ENCODE data around the gene PHKB.

DNA sequence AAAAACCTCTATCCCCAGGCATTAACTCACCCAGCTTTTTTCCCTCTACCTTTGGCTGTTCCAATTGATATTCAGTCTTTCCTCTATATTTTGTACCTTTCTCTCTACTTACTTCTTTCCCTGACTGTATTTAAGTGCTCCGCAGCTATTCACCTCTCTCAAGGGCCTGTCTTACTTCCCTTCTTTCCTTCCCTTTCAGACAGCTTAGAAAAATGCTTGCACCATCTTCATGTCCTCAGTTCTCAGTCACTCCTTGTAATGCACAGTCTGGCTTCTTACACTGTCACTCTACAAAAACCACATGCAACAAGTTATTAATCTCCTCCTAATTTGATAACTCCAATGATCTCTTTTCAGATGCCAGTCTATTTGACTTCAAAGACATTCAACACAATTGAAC, 163.4 kb downstream of the PHKB start:
- TF ChIP-seq POLR2A (IDR thresholded peaks at IDR 0.05; ENCODE audit: low read depth, low read length): no peak
- TF ChIP-seq TAF1 (IDR thresholded peaks at IDR 0.05; ENCODE audit: borderline replicate concordance, low read depth, low read length): no peak
- no peak for TF ChIP-seq POLR2AphosphoS5 (IDR thresholded peaks at IDR 0.05; ENCODE audit: low read depth, low read length)

All from GM12892 (cell line).